ENCODE data around the gene SLC25A21.

DNA sequence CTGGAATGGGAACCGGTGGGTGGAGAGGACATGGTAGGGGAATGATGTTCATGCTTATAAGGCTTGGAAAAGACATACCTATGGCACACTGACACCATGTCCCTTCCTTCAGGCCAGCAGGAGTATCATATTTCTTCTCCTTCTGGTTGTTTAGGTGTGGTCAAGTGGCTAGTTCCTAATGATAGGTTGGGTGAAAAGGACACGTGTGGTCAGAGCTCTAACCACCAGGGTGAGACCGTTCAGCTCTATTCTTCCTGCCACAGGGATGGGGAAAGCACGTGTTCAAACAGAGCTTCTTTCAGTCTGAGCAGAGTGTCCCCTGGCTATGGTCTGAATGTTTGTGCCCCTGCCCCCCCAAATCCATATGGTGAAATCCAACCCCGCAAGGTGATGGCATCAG is 301.6 kb downstream of the SLC25A21 start:
- TF ChIP-seq, protein P1, sequence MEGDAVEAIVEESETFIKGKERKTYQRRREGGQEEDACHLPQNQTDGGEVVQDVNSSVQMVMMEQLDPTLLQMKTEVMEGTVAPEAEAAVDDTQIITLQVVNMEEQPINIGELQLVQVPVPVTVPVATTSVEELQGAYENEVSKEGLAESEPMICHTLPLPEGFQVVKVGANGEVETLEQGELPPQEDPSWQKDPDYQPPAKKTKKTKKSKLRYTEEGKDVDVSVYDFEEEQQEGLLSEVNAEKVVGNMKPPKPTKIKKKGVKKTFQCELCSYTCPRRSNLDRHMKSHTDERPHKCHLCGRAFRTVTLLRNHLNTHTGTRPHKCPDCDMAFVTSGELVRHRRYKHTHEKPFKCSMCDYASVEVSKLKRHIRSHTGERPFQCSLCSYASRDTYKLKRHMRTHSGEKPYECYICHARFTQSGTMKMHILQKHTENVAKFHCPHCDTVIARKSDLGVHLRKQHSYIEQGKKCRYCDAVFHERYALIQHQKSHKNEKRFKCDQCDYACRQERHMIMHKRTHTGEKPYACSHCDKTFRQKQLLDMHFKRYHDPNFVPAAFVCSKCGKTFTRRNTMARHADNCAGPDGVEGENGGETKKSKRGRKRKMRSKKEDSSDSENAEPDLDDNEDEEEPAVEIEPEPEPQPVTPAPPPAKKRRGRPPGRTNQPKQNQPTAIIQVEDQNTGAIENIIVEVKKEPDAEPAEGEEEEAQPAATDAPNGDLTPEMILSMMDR (IDR thresholded peaks at IDR 0.05): no peak
- no peak for TF ChIP-seq EP300 (IDR thresholded peaks at IDR 0.05)
- TF ChIP-seq POLR2A (IDR thresholded peaks at IDR 0.05): no peak
- no peak for TF ChIP-seq POLR2AphosphoS5 (IDR thresholded peaks at IDR 0.05)

All from suprapubic skin (tissue), 4 donors.